HG03196 (cell line): ENCODE results near the gene MARF1.
"Not testable (repeated sequence)": the region's sequence is repeated elsewhere in the genome, so short reads cannot be mapped to it uniquely, and the experiment has no call there.

Source experiments
- ATAC-seq: cut with Tn5 transposase; IDR thresholded peaks from one replicate; pipeline ENCODE4 v1.9.1; 2021; ENCODE audit not compliant: unreplicated experiment

MARF1 gene

GRCh38 chr16:15643048-15643945 lies at the start of gene MARF1:
Gene MARF1, minus strand, starts transcription at chr16:15643154. Its CDS starts 3,921 bp downstream, at chr16:15639233.
- peak; percentile 29 for ATAC-seq

GRCh38 chr16:15692508-15692907 lies 49.6 kb upstream of the MARF1 start:
- ATAC-seq = not testable (repeated sequence)

DNA sequence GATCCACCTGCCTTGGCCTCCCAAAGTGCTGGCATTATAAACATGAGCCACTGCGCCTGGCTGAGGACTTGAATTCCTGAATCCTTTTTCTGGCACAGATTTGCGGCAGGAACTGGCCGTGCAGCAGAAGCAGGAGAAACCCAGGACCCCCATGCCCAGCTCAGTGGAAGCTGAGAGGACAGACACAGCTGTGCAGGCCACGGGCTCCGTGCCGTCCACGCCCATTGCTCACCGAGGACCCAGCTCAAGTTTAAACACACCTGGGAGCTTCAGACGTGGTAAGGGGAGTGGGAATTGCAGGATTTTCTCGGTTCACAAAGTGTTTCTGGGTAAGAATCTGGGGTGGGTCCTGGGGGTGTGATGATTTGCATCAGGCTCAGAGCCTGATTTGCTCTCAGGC lies 48.1 kb upstream of the MARF1 start:
- no peak for ATAC-seq

- ATAC-seq = no peak
These were observed 47.3 kb upstream of the MARF1 start for GRCh38 chr16:15690296-15690695.

DNA sequence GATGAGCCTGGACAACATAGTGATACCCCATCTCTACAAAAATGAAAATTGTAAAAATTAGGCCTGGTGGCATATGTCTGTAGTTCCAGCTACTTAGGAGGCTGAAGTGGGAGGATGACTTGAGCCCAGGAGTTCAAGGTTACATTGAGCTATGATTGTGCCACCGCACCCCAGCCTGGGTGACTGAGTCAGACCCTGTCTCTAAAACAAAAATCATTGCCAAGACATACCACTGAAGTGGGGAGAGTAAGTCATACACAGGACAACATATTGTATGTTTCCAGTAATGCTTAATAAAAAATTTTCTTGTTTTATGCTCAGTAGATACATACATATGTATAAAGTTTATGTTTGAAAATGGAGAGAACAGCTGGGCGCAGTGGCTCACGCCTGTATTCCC lies 46.3 kb upstream of the MARF1 start:
- no peak for ATAC-seq

DNA sequence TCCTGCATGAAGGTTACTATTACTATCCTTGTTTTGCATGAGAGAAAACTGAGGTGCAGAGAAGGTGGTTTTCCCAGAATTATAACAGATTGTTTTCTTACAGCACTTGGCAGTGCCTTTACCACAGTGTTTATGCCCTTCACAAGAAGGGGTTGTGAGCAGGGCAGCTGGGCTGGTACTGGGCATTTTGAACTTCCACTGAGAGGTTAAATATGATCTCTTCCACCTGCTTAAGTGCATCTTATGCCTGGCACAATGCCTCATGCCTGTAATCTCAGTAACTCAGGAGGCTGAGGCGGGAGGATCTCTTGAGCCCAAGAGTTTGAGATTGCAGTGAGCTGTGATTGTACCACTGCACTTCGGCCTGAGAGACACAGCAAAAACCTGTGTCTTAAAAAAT lies 43.3 kb upstream of the MARF1 start:
- ATAC-seq = no peak

GRCh38 chr16:15682105-15682570 lies 39.2 kb upstream of the MARF1 start:
- ATAC-seq = no peak

DNA sequence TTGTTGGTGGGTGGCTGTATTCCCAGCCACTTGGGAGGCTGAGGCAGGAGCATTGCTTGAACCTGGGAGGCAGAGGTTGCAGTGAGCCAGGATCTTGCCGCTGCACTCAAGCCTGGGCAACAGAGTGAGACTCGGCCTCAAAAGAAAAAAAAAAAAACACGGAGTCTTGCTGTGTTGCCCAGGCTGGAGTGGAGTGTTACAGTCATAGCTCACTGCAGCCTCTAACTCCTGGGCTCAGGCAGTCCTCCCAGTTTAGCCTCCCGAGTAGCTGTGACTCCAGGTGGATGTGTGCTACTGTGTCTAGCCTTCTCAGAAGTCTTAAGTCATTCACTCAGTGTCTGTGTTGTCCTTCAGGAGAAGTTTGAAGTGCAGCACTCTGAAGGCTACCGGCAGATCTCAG lies 34.5 kb upstream of the MARF1 start:
- ATAC-seq = no peak

DNA sequence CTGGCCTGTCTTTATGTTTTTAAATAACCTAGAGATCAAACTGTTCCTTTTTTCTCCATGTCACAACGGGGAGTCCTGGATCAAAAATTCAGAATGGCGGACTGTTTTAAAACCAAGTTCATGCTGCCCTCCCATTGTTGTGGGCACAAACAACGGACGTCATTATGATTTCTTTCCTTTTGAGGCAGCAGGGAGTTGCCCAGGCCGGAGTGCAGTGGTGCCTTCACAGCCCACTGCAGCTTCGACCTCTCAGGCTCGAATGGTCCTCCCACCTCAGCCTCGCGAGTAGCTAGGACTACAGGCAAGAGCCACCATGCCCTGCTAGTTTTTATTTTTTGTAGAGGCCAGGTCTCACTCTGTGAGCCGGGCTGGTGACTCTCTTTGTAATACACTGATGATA lies 33.6 kb upstream of the MARF1 start:
- no peak for ATAC-seq

DNA sequence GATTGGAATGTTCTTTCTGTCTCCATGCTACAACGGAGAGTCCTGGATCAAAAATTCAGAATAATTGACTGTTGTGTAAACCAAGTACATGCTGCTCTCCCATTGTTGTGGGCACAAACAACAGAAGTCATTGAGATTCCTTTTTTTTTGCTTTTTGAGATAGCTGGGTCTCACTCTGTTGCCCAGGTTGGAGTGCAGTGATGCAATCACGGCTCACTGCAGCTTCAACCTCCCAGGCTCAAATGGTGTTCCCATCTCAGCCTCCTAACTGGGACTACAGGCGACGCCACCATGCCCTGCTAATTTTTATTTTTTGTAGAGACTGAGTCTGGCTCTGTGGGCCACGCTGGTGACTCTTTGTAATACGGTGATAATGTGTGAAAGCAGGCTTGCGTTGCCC lies 31.6 kb upstream of the MARF1 start:
- ATAC-seq = no peak

DNA sequence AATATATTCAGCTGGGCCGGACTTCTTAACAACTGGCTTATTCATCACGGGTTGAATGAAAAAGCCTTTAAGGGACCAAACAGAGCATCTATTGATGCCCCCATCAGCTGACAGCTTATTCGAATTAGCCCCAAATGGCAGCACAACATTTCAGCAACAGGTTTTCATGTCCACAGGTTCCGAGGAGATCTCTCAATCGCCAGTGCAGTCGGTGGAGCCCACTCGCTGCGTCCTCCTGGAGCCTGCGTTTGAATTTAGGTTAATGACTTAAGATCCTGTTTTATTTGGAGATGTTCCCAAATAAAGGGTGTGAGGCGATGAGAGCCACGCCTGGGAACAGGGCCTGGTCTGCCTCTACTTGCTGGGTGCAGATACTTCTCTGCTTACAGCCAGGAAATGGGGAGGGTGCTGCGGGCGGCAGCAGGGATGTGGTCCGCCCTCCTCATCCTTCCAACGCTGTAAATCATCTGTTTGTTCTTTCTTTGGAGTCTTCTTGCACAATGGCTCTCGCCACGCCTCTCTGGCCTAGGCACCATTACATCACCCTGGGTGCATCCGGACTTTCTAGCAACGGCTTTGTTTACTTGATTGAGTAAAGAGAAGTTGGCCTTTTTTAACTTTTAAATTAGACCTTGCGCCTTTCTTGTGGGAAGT lies 29.7 kb upstream of the MARF1 start:
- no peak for ATAC-seq

GRCh38 chr16:15672127-15672513 lies 29.2 kb upstream of the MARF1 start:
- ATAC-seq = not testable (repeated sequence)

- ATAC-seq = no peak
These were observed 28.7 kb upstream of the MARF1 start for GRCh38 chr16:15671530-15672117.

DNA sequence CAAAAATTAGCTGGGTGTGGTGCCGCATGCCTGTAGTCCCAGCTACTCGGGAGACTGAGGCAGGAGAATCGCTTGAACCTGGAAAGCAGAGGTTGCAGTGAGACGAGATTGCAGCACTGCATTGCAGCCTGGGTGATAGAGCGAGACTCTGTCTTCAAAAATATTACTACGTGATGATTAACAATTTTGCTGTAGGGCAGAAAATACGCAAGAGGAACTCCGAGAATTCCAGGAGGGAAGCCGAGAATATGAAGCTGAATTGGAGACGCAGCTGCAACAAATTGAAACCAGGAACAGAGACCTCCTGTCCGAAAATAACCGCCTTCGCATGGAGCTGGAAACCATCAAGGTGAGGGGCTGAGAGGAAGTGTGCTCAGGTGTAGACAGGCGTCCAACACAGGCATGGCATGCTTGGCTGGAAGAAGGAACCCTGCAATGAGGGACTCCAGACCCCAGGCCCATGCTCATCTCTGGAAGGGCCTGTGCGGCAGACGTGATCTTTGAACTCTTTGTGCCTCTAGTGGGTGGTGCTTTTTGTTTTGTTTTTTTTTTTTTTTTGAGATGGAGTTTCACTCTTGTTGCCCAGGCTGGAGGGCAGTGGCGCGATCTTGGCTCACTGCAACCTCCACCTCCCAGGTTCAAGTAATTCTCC lies 24.3 kb upstream of the MARF1 start:
- ATAC-seq = no peak

- no peak for ATAC-seq
These were observed 22.2 kb upstream of the MARF1 start for GRCh38 chr16:15665107-15665506.

DNA sequence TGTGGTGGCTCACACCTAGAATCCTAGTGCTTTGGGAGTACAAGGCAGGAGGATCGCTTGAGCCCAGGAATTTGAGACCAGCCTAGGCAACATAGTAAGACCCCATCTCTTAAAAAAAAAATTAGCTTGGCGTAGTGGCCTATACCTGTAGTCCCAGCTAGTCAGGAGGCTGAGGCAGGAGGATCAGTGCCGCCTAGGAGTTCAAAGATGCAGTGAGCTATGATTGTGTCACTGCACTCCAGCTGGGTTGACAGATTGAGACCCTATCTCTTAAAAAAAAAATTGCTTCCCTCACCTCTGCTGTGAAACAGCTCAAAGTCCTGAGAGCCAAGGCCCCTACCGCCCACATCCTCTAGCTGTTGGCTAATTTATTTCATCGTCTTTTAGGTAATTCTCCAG lies 17.2 kb upstream of the MARF1 start:
- ATAC-seq = no peak

- no peak for ATAC-seq
These were observed 15.6 kb upstream of the MARF1 start for GRCh38 chr16:15658556-15658955.

GRCh38 chr16:15658149-15658548 lies 15.2 kb upstream of the MARF1 start:
- ATAC-seq = no peak

GRCh38 chr16:15655561-15655960 lies 12.6 kb upstream of the MARF1 start:
- not testable (repeated sequence) for ATAC-seq

DNA sequence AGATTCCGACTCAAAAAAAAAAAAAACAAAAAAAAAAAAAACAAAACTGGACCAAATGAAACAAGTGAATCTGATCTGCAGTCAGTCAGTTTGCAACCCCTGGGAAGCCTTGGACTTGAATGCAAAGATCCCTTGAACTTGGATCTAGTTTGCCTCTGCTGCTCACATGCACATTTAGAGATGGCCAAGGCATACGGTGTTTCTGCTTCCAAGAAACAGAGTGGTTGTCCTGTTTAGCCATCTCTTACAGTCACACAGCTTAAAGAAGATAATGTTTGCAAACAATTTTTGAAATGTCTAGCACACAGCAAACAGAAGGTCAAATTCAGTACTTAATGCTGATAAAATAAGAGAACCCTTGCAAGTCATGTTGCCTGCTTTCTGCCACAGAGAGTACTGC lies 11.6 kb upstream of the MARF1 start:
- ATAC-seq = no peak

- ATAC-seq = no peak
These were observed 10.3 kb upstream of the MARF1 start for GRCh38 chr16:15653227-15653626.
